Keratinocyte (primary cell): ENCODE measurements around the gene THAP2. TPM values are rescaled to one million over a fixed set of nuclear protein-coding genes. Genes with fewer than 3 reads are reported as not detected.
"Not testable (repeated sequence)": the region's sequence is repeated elsewhere in the genome, so short reads cannot be mapped to it uniquely, and the experiment has no call there.

Source experiments
- DNase-seq: peaks from one replicate; pipeline ENCODE4 v3.0.0-alpha.2; 2011; ENCODE audit warnings: low read depth, missing footprints, low spot score
- FAIRE-seq: peaks from 2 replicates; lab custom pipeline; 2011; peaks lifted over from hg19 to GRCh38; lab: Jason Lieb, UNC
- H2AFZ ChIP-seq: 2 replicates; pipeline ENCODE4 v1.6.0; 2012; ENCODE audit warnings: low read length, control low read depth, inconsistent platforms; ENCODE audit not compliant: control insufficient read depth
- H3K27ac ChIP-seq: 2 replicates; pipeline ENCODE4 v1.5.1; 2011; ENCODE audit warnings: low read length; ENCODE audit not compliant: control insufficient read depth, insufficient read depth
- H3K27me3 ChIP-seq: 3 replicates; pipeline ENCODE4 v1.6.0; 2011; ENCODE audit warnings: low read length; ENCODE audit not compliant: control insufficient read depth, insufficient read depth; ENCODE audit errors: extremely low read depth
- H3K36me3 ChIP-seq, 2 experiments: 2 replicates in 1 of 2; 3 replicates in 1 of 2; pipeline ENCODE4 v1.5.1; 2011; ENCODE audit warnings: low read length in 2 of 2, mild to moderate bottlenecking in 1 of 2; ENCODE audit not compliant: control insufficient read depth in 2 of 2, insufficient read depth in 2 of 2; ENCODE audit errors: extremely low read depth in 1 of 2
- H3K4me1 ChIP-seq: 3 replicates; pipeline ENCODE4 v1.5.1; 2011; ENCODE audit warnings: low read length; ENCODE audit not compliant: control insufficient read depth, insufficient read depth; ENCODE audit errors: extremely low read depth
- H3K4me2 ChIP-seq: 3 replicates; pipeline ENCODE4 v1.6.0; 2011; ENCODE audit warnings: low read depth, low read length; ENCODE audit not compliant: control insufficient read depth, insufficient read depth; ENCODE audit errors: extremely low read depth
- H3K4me3 ChIP-seq, 3 experiments: fragments of 200-600 bp in 1 of 3; sonication (generic) in 1 of 3; 2 replicates in 2 of 3; 3 replicates in 1 of 3; pipeline ENCODE4 v1.5.1; 2011 to 2016; ENCODE audit warnings: low read length in 3 of 3, mild to moderate bottlenecking in 3 of 3, control low read depth in 2 of 3, inconsistent platforms in 1 of 3, low read depth in 1 of 3, mixed read lengths in 1 of 3, mixed run types in 1 of 3, moderate library complexity in 1 of 3; ENCODE audit not compliant: control insufficient read depth in 2 of 3, insufficient read depth in 2 of 3; ENCODE audit errors: extremely low read depth in 1 of 3
- H3K79me2 ChIP-seq: 2 replicates; pipeline ENCODE4 v1.6.0; 2012; ENCODE audit warnings: low read length; ENCODE audit not compliant: control insufficient read depth, insufficient read depth
- H3K9ac ChIP-seq: 3 replicates; pipeline ENCODE4 v1.6.0; 2011; ENCODE audit warnings: low read length; ENCODE audit not compliant: control insufficient read depth, insufficient read depth; ENCODE audit errors: extremely low read depth
- H3K9me1 ChIP-seq: 3 replicates; pipeline ENCODE4 v1.6.0; 2011; ENCODE audit warnings: low read length; ENCODE audit not compliant: control insufficient read depth, insufficient read depth; ENCODE audit errors: extremely low read depth
- H3K9me3 ChIP-seq: 2 replicates; pipeline ENCODE4 v1.5.1; 2012; ENCODE audit warnings: low read depth, low read length; ENCODE audit not compliant: control insufficient read depth
- H4K20me1 ChIP-seq: 3 replicates; pipeline ENCODE4 v1.6.0; 2011; ENCODE audit warnings: low read length; ENCODE audit not compliant: control insufficient read depth, insufficient read depth; ENCODE audit errors: extremely low read depth
- CTCF ChIP-seq, 3 experiments: IDR thresholded peaks in 1 of 3; conservative IDR thresholded peaks in 1 of 3; optimal IDR thresholded peaks in 1 of 3; 2 replicates in 2 of 3; 3 replicates in 1 of 3; pipeline versions ENCODE3 to v1.5.1; 2011; ENCODE audit warnings: low read length in 3 of 3, mild to moderate bottlenecking in 3 of 3, moderate library complexity in 2 of 3, control low read depth in 1 of 3, inconsistent platforms in 1 of 3; ENCODE audit not compliant: insufficient read depth in 2 of 3; ENCODE audit errors: extremely low read depth in 1 of 3
- EZH2 ChIP-seq: IDR thresholded peaks from one replicate; pipeline ENCODE4 v1.6.1; 2012; ENCODE audit warnings: inconsistent platforms, mild to moderate bottlenecking, low read length, moderate library complexity
- dilution Hi-C: fragments of 300-500 bp; cut with MboI; formaldehyde crosslinking; loops from one replicate; pipeline ENCODE4 v1.7.0; 2020; ENCODE audit warnings: low sequenced_read_pairs; ENCODE audit not compliant: extremely low pct_ligation_motif_present
- polyA plus RNA-seq, 5 experiments: library from polyadenylated mRNA; depleted of rRNA in 3 of 5; stranded (reverse) in 3 of 5; stranded (forward) in 1 of 5; unstranded in 1 of 5; fragments of >200 nt; gene quantifications; 1 replicate in 1 of 5; 2 replicates in 3 of 5; 3 replicates in 1 of 5; pipeline versions ENCODE4 v1.2.1 to v1.2.3, GENCODE V29; 2011 to 2012; ENCODE audit warnings: missing spikeins in 2 of 5, low read depth in 1 of 5, low replicate concordance in 1 of 5

The THAP2 gene
- polyA plus RNA-seq, 1 donor (not counting 4 experiments of a cell fraction or from before 2014, with no cell fraction given) = 4.4 TPM

DNA sequence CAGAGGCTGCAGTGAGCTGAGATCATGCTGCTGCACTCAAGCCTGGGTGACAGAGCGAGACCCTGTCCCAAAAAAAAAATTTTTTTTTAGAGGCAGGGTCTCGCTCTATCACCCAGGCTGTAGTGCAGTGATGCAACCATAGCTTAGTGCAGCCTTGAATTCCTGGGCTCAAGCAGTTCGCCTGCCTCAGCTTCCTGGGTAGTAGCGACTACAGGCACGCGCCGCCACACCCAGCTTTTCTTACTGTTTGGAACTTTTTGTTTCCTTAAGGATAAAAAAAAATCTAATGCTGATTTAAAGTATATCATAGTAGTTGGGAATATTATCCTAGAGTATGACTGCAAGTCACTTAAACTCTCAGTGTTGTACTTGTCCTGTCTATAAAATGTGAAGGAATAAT is 29.0 kb downstream of the THAP2 start:
- no peak for TF ChIP-seq EZH2
- no peak for TF ChIP-seq CTCF (optimal IDR thresholded peaks at IDR 0.05 in 1 of 3, IDR thresholded peaks at IDR 0.05 in 1 of 3, conservative IDR thresholded peaks at IDR 0.05 in 1 of 3; ENCODE audit: extremely low read depth in 1 of 3, insufficient read depth in 2 of 3, low read length in 3 of 3)
- no peak overlapping the region for H3K4me3 ChIP-seq
- no peaks in the 10 kb centered on the region for H3K9me3 ChIP-seq
- no peak overlapping the region for H2AFZ ChIP-seq
- H3K79me2 ChIP-seq = no peaks in the 10 kb centered on the region
- DNase-seq (no peak), FAIRE-seq (no peak)
- H4K20me1 ChIP-seq = no peaks in the 10 kb centered on the region
- no peak overlapping the region for H3K27ac ChIP-seq
- H3K27me3 ChIP-seq = no peaks in the 10 kb centered on the region
- dilution Hi-C loops = no loop called here
- H3K9ac ChIP-seq = no peak overlapping the region
- peaks cover 31% of the 10 kb centered on the region for H3K4me1 ChIP-seq
- no peaks in the 10 kb centered on the region for H3K9me1 ChIP-seq
- peaks cover 0 to 3% of the 10 kb centered on the region in 2 experiments for H3K36me3 ChIP-seq
- no peak overlapping the region for H3K4me2 ChIP-seq

DNA sequence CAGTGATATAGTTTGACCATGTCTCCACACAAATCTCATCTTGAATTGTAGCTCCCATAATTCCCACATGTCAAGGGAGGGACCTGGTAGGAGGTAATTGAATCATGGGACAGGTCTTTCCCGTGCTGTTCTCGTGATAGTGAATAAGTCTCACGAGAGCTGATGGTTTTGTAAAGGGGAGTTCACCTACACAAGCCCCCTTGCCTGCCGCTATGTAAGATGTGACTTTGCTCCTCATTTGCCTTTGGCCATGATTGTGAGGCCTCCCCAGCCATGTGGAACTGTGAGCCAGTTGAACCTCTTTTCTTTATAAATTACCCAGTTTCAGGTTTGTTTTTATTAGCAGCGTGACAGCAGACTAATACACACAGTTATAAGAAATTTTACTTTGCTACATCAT is 29.6 kb downstream of the THAP2 start:
- H3K4me3 ChIP-seq, H4K20me1 ChIP-seq, dilution Hi-C loops, H3K27ac ChIP-seq, H2AFZ ChIP-seq, FAIRE-seq, H3K27me3 ChIP-seq, H3K4me2 ChIP-seq, H3K9ac ChIP-seq, H3K79me2 ChIP-seq, DNase-seq, H3K36me3 ChIP-seq, H3K9me1 ChIP-seq, H3K9me3 ChIP-seq: not testable (repeated sequence)
- peaks cover 26% of the 10 kb centered on the region for H3K4me1 ChIP-seq
